Aorta (tissue), 5 donors: ENCODE data around the gene PEX5. TPM values are rescaled to one million over a fixed set of nuclear protein-coding genes. Genes with fewer than 3 reads are reported as not detected.
"Not testable (repeated sequence)": the region's sequence is repeated elsewhere in the genome, so short reads cannot be mapped to it uniquely, and the experiment has no call there.

ENCODE experiments used
- ATAC-seq: fragments of 200-7000 bp; cut with Tn5 transposase; one replicate; pipeline ENCODE4 v1.9.1; 2022; ENCODE audit warnings: moderate library complexity; ENCODE audit not compliant: low FRiP score
- DNase-seq, 2 donors: peaks; one replicate each; pipeline ENCODE4 v3.0.0-alpha.2; 2020
- H3K27ac ChIP-seq, 2 donors: one replicate each; pipeline ENCODE4 v1.5.1; 2013; ENCODE audit warnings: low read length in 2 of 2, mild to moderate bottlenecking in 2 of 2, moderate library complexity in 2 of 2, control low read depth in 1 of 2, inconsistent platforms in 1 of 2, low read depth in 1 of 2
- H3K27me3 ChIP-seq, 2 donors: one replicate each; pipeline ENCODE4 v1.6.1; 2013; ENCODE audit warnings: control low read depth in 1 of 2, low read length in 1 of 2, mild to moderate bottlenecking in 1 of 2, moderate library complexity in 1 of 2; ENCODE audit not compliant: insufficient read depth in 2 of 2, control insufficient read depth in 1 of 2
- H3K36me3 ChIP-seq, 2 donors: one replicate each; pipeline ENCODE4 v1.6.1; 2013; ENCODE audit warnings: control low read depth in 1 of 2, low read length in 1 of 2, mild to moderate bottlenecking in 1 of 2; ENCODE audit not compliant: insufficient read depth in 2 of 2, control insufficient read depth in 1 of 2
- H3K4me1 ChIP-seq, 2 donors: one replicate each; pipeline ENCODE4 v1.6.1; 2013; ENCODE audit warnings: low read length in 2 of 2, control low read depth in 1 of 2, mild to moderate bottlenecking in 1 of 2, moderate library complexity in 1 of 2; ENCODE audit not compliant: insufficient read depth in 2 of 2, control insufficient read depth in 1 of 2
- H3K4me3 ChIP-seq, 2 donors: one replicate each; pipeline ENCODE4 v1.5.1; 2013; ENCODE audit warnings: low read length in 2 of 2, control low read depth in 1 of 2, mild to moderate bottlenecking in 1 of 2
- H3K9me3 ChIP-seq: one replicate; pipeline ENCODE4 v1.6.1; 2013; ENCODE audit warnings: mild to moderate bottlenecking, low read length; ENCODE audit not compliant: control insufficient read depth
- WGBS, 2 donors: extraction: QIAGEN DNeasy Blood & Tissue Kit; methylation state at CpG; one replicate each; pipeline ENCODE4 v1.1.7; 2013; 5-methylcytosine and 5-hydroxymethylcytosine counted together
- intact Hi-C, 2 donors: fragments of 100-400 bp; cut with DNase I; formaldehyde crosslinking; loops; one replicate each; pipeline versions ENCODE4 v1.14.2 to v1.15.0; 2022
- polyA plus RNA-seq, 2 donors: library from polyadenylated mRNA; stranded (reverse); fragments of 200-250 nt; gene quantifications; one replicate each; pipeline ENCODE4 v1.2.3, GENCODE V29; 2013
- total RNA-seq, 2 donors: library from RNA; stranded (reverse); fragmentation: NEBNext Ultra II Directional; extraction: Animal tissue kit (Norgen Biotek cat#: 25700); gene quantifications; one replicate each; pipeline ENCODE4 v1.2.1, GENCODE V29; 2021
- donor health status: healthy with polysubstance abuse.
- donor health status: Bipolar disorder and iron deficiency.
- donor health status: DM: no; HTN: no; CAD: no.
- donor health status: DM: no; HTN: no; CAD: no.
- donor health status: DM: yes; HTN: yes; CAD: no.

Gene PEX5
- total and polyA plus RNA-seq, 4 donors, result 25.5 to 45.6 (median 33.8) TPM

DNA sequence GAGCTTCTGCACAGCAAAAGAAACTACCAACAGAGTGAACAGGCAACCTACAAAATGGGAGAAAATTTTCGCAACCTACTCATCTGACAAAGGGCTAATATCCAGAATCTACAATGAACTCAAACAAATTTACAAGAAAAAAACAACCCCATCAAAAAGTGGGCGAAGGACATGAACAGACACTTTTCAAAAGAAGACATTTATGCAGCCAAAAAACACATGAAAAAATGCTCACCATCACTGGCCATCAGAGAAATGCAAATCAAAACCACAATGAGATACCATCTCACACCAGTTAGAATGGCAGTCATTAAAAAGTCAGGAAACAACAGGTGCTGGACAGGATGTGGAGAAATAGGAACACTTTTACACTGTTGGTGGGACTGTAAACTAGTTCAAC, 24.3 kb downstream of the PEX5 start:
- H3K9me3 ChIP-seq, H3K4me3 ChIP-seq, H3K27ac ChIP-seq, H3K4me1 ChIP-seq, H3K27me3 ChIP-seq, DNase-seq, ATAC-seq, intact Hi-C loops: not testable (repeated sequence)
- no CpG with 5 or more reads among the region's 2 CpGs for WGBS, 2 donors
- peaks cover 6 to 11% of the 10 kb centered on the region in 2 donors for H3K36me3 ChIP-seq

DNA sequence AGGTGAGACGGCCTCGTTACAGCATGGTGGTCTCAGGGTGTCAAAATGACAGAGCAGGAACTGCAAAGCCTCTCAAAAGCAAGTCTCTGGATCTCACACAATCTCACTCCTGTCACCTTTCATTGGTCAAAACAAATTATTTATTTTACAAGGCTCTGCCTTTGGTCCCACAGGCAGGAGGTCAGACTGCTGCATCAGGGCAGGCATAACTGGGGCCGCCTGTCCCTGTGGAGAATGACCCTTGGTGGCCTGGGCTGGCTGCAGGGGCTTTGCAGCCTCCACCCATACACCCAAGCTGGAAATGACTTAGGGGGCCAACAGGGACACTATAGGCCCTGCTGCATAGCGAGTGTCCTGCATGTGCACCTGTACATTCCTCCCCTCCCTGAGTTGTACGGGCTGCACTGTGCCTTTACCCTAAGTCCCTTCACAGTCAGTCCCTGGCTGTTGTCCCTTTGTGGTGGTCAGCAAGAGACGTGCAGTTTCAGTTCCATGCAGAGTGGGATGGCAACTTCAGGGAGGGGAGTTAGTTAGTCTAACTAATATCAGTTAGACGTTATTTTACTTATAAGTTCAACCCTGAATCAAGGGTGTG, 28.1 kb downstream of the PEX5 start:
- Histone ChIP-seq H3K27me3 (no peaks in the 10 kb centered on the region), H3K36me3 (no peaks in the 10 kb centered on the region), H3K4me3 (no peak overlapping the region), H3K9me3 (peaks cover 1% of the 10 kb centered on the region), H3K4me1 (no peaks in the 10 kb centered on the region), H3K27ac (no peak overlapping the region)
- WGBS, 2 donors, result 60 to 61% methylated on average over 7 of the region's 7 CpGs
- intact Hi-C loops, result loop anchor here in 1 of 2 donors (2.0 kb wide), 1 partner anchor 421 kb away; no protein-coding TSS in a partner anchor
- ATAC-seq (no peak), DNase-seq (no peak)

DNA sequence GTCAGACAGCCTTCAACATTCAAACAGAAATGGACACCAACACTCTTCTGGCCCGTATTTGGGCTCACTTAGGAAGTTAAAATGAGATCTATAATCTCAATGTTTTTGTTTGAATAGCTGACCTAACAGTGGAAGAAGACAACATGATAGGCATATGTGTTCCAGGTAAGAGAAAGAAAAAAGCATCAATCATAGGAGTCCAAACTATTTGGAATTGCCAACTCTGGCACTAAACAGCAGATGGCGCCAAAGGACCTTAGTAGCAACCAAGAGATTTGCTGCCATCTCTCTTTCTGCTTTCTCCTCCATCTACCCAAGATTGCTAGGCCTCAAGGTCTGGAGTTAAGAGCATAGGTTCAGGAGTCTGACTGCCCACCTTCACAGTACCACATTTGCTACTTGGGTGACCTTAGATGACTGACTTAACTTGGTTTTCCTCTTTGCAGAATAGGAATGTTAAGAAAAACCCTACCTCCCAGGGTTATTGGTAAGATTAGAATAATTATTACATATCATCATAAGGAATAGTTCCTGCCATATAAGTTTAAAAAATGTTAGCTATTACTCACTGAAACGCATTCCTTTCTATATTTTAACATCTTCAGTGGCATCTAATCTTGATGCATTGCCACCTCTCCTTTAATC, 30.2 kb downstream of the PEX5 start:
- Histone ChIP-seq H3K4me1 (no peaks in the 10 kb centered on the region), H3K36me3 (no peaks in the 10 kb centered on the region), H3K9me3 (peaks cover 2% of the 10 kb centered on the region), H3K27ac (no peak overlapping the region), H3K4me3 (no peak overlapping the region), H3K27me3 (no peaks in the 10 kb centered on the region)
- WGBS, 2 donors, result 13 to 14% methylated on average over 3 of the region's 3 CpGs
- intact Hi-C loops, result loop anchor here (1.0 to 2.0 kb wide), 2 partner anchors 419 kb away; no protein-coding TSS in a partner anchor
- DNase-seq (peak; percentile 79 to 80), ATAC-seq (peak; percentile 73)

- DNase-seq, result no peak
- intact Hi-C loops, result no loop called here
- Histone ChIP-seq H3K27ac (no peak overlapping the region), H3K36me3 (no peaks in the 10 kb centered on the region), H3K9me3 (peaks cover 2% of the 10 kb centered on the region), H3K27me3 (no peaks in the 10 kb centered on the region), H3K4me1 (no peaks in the 10 kb centered on the region), H3K4me3 (no peak overlapping the region)
- WGBS, 2 donors, result 88 to 90% methylated on average over 1 of the region's 1 CpG
- no peak for ATAC-seq
Measured at GRCh38 chr12:7221486-7221885, 32.0 kb downstream of the PEX5 start.

- no peak overlapping the region for H3K4me3 ChIP-seq
- no peaks in the 10 kb centered on the region for H3K4me1 ChIP-seq
- H3K9me3 ChIP-seq, result no peaks in the 10 kb centered on the region
- WGBS, 2 donors, result 78% methylated on average over 2 of the region's 2 CpGs
- H3K27ac ChIP-seq, result no peak overlapping the region
- DNase-seq (no peak), ATAC-seq (no peak)
- H3K36me3 ChIP-seq, result no peaks in the 10 kb centered on the region
- intact Hi-C loops, result no loop called here
- no peaks in the 10 kb centered on the region for H3K27me3 ChIP-seq
Measured at GRCh38 chr12:7229741-7230140, 40.3 kb downstream of the PEX5 start.

DNA sequence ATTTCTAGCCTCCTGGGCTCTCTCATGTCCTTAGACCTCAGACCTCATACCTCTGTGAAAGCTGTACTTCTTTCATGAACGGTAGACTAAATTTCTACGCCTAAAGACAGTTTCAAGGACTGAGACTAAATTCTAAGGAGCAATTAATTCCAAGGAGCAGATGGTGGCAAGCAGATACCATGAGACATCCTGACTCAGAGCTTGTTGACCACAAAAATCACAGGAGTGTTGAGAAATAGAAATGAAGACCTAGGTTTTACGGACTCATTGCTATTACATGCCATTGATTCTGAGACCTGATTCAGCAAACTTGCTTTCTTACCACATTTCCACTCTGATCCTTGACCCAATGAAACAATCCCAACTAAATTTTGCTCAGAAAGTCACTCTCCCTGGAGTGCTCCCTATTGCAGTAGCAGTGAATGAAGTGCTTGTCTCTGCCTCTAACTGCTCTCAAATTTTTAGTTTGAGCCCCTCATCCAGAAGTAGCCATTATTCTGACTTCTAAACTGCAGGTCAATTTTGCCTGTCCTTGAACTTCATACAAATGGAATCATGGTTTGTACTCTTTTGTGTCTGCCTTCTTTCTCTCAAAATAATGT, 52.0 kb downstream of the PEX5 start:
- DNase-seq (no peak), ATAC-seq (no peak)
- intact Hi-C loops, result no loop called here
- Histone ChIP-seq H3K4me1 (no peaks in the 10 kb centered on the region), H3K9me3 (no peaks in the 10 kb centered on the region), H3K36me3 (no peaks in the 10 kb centered on the region), H3K27me3 (no peaks in the 10 kb centered on the region), H3K27ac (no peak overlapping the region), H3K4me3 (no peak overlapping the region)
- WGBS, 2 donors, result 85 to 86% methylated on average over 3 of the region's 3 CpGs

GRCh38 chr12:7242176-7243101, 53.0 kb downstream of the PEX5 start:
- no peak for DNase-seq
- ATAC-seq, result no peak
- no peaks in the 10 kb centered on the region for H3K4me1 ChIP-seq
- no peaks in the 10 kb centered on the region for H3K36me3 ChIP-seq
- H3K27me3 ChIP-seq, result no peaks in the 10 kb centered on the region
- intact Hi-C loops, result no loop called here
- no peak overlapping the region for H3K4me3 ChIP-seq
- no peak overlapping the region for H3K27ac ChIP-seq
- 58 to 69% methylated on average over 7 of the region's 7 CpGs for WGBS, 2 donors
- no peaks in the 10 kb centered on the region for H3K9me3 ChIP-seq

DNA sequence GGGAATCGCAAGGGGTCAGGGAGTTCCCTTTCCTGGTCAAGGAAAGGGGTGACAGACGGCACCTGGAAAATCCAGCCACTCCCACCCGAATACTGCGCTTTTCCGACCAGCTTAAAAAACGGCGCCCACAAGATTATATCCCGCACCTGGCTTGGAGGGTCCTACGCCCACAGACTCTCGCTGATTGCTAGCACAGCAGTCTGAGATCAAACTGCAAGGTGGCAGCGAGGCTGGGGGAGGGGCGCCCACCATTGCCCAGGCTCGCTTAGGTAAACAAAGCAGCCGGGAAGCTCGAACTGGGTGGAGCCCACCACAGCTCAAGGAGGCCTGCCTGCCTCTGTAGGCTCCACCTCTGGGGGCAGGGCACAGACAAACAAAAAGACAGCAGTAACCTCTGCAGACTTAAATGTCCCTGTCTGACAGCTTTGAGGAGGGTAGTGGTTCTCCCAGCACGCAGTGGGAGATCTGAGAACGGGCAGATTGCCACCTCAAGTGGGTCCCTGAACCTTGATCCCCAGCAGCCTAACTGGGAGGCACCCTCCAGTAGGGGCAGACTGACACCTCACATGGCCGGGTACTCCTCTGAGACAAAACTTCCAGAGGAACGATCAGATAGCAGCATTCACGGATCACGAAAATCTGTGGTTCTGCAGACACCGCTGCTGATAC, 62.0 kb downstream of the PEX5 start:
- H3K4me3 ChIP-seq, H3K27ac ChIP-seq, H3K36me3 ChIP-seq, DNase-seq, H3K4me1 ChIP-seq, H3K27me3 ChIP-seq, H3K9me3 ChIP-seq, ATAC-seq, intact Hi-C loops: not testable (repeated sequence)
- 86 to 92% methylated on average over 18 to 20 of the region's 22 CpGs for WGBS, 2 donors
